H1 (cell line): ENCODE data around the gene VPS18. TPM values are rescaled to one million over a fixed set of nuclear protein-coding genes. Genes with fewer than 3 reads are reported as not detected.

Experiments
- KDM4A ChIP-seq: IDR thresholded peaks from one replicate; pipeline ENCODE4 v1.7.1; 2012; ENCODE audit warnings: low read depth, mild to moderate bottlenecking, moderate library complexity, low read length, inconsistent platforms; ENCODE audit not compliant: severe bottlenecking
- polyA plus RNA-seq, 7 experiments: library from polyadenylated mRNA; depleted of rRNA in 3 of 7; stranded (reverse) in 5 of 7; unstranded in 2 of 7; fragments of >200 nt in 5 of 7; fragments of 200-250 nt in 2 of 7; gene quantifications; 1 replicate in 5 of 7; 2 replicates in 1 of 7; 4 replicates in 1 of 7; pipeline versions ENCODE4 v1.2.1 to v1.2.3, GENCODE V29; 2011 to 2013; ENCODE audit warnings: missing spikeins in 2 of 7, mixed read lengths in 2 of 7
- total RNA-seq: library from RNA; stranded (reverse); fragmentation: NEBNext Ultra II Directional; extraction: Animal tissue kit (Norgen Biotek cat#: 25700); gene quantifications from 2 replicates; pipeline ENCODE4 v1.2.1, GENCODE V29; 2021

The VPS18 gene
- total and polyA plus RNA-seq, 2 of the 8 experiments (the other 6 are each of a cell fraction or from before 2014, with no cell fraction given), result 28.9 to 32.7 TPM

DNA sequence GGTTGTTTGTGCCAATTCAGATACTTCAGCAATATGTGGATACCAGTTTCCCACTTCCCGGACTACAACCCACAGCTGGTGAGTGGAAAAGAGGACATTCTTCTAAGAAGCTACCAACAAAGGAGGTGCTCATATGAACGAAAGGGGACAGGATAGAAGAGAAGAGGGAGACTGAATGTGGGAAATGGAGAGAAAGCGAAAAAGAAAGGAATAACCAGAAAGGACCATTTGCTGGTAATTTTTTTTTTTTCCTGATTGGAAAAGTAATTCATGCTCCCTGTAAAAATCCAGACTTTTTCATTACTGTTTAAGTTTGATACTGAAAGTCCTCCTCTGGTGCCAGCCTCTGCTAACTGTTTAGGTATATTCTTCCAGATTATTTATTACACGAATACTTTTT is 57.5 kb downstream of the VPS18 start (continued):
- TF ChIP-seq KDM4A, result no peak
- TF ChIP-seq, all 59 proteins: peak for 0
